GM18507 (cell line): ENCODE data around the gene THSD4.
"Not testable (repeated sequence)": the region's sequence is repeated elsewhere in the genome, so short reads cannot be mapped to it uniquely, and the experiment has no call there.

Experiments
- DNase-seq: peaks from one replicate; pipeline ENCODE4 v3.0.0; 2011; ENCODE audit warnings: low read depth; ENCODE audit not compliant: insufficient read length; ENCODE audit errors: extremely low spot score
- FAIRE-seq: peaks from 2 replicates; lab custom pipeline; 2011; peaks lifted over from hg19 to GRCh38; lab: Jason Lieb, UNC

Gene THSD4

GRCh38 chr15:71414853-71415252, 299.6 kb downstream of the THSD4 start:
- no peak for FAIRE-seq
- DNase-seq, result no peak

- DNase-seq (no peak), FAIRE-seq (no peak)
These were observed 307.4 kb downstream of the THSD4 start for GRCh38 chr15:71422530-71423259.

- DNase-seq (no peak), FAIRE-seq (no peak)
These were observed 309.5 kb downstream of the THSD4 start for GRCh38 chr15:71424765-71425164.

GRCh38 chr15:71425388-71425787, 310.1 kb downstream of the THSD4 start:
- DNase-seq (no peak), FAIRE-seq (no peak)

- no peak for DNase-seq
- no peak for FAIRE-seq
These were observed 311.5 kb downstream of the THSD4 start for GRCh38 chr15:71426792-71427191.

- FAIRE-seq, result no peak
These were observed 315.5 kb downstream of the THSD4 start for GRCh38 chr15:71430782-71431181.

GRCh38 chr15:71431343-71432336, 316.4 kb downstream of the THSD4 start:
- no peak for FAIRE-seq
- no peak for DNase-seq

More at GRCh38 chr15:71430782-71431181, 315.5 kb downstream of the THSD4 start:
- DNase-seq, result no peak

- FAIRE-seq (no peak), DNase-seq (no peak)
These were observed 318.1 kb downstream of the THSD4 start for GRCh38 chr15:71433402-71433801.

GRCh38 chr15:71434774-71435173, 319.5 kb downstream of the THSD4 start:
- DNase-seq, result no peak

GRCh38 chr15:71435552-71435951, 320.3 kb downstream of the THSD4 start:
- no peak for DNase-seq
- no peak for FAIRE-seq

More at GRCh38 chr15:71434774-71435173, 319.5 kb downstream of the THSD4 start:
- no peak for FAIRE-seq

GRCh38 chr15:71436854-71437253, 321.6 kb downstream of the THSD4 start:
- no peak for DNase-seq
- FAIRE-seq, result no peak

- no peak for DNase-seq
- no peak for FAIRE-seq
These were observed 322.1 kb downstream of the THSD4 start for GRCh38 chr15:71437404-71437803.

GRCh38 chr15:71437919-71438318, 322.6 kb downstream of the THSD4 start:
- FAIRE-seq, result no peak
- DNase-seq, result no peak

GRCh38 chr15:71439478-71439877, 324.2 kb downstream of the THSD4 start:
- FAIRE-seq, DNase-seq: not testable (repeated sequence)

GRCh38 chr15:71440489-71441110, 325.3 kb downstream of the THSD4 start:
- no peak for DNase-seq
- no peak for FAIRE-seq

- FAIRE-seq, result no peak
- DNase-seq, result no peak
These were observed 328.3 kb downstream of the THSD4 start for GRCh38 chr15:71443538-71443937.

- DNase-seq, result no peak
- FAIRE-seq, result no peak
These were observed 328.9 kb downstream of the THSD4 start for GRCh38 chr15:71444032-71444810.

- no peak for FAIRE-seq
- no peak for DNase-seq
These were observed 329.8 kb downstream of the THSD4 start for GRCh38 chr15:71444866-71445590.
